AG10803 (cell line): Measurements from ENCODE around the gene TMEM63C.
"Not testable (repeated sequence)": the region's sequence is repeated elsewhere in the genome, so short reads cannot be mapped to it uniquely, and the experiment has no call there.

Source experiments
- DNase-seq: peaks from one replicate; pipeline ENCODE4 v3.0.0; 2010; ENCODE audit warnings: low read depth
- H3K4me3 ChIP-seq: 2 replicates; pipeline ENCODE4 v1.5.1; 2011; ENCODE audit warnings: mild to moderate bottlenecking, low read length, control low read depth
- CTCF ChIP-seq: conservative IDR thresholded peaks from 2 replicates; pipeline ENCODE4 v1.5.1; 2011; ENCODE audit warnings: mild to moderate bottlenecking, low read length, control low read depth, inconsistent platforms

Gene TMEM63C

GRCh38 chr14:77158882-77159255 lies 22.7 kb upstream of the TMEM63C start:
- no peak for TF ChIP-seq CTCF
- no peak overlapping the region for H3K4me3 ChIP-seq
- no peak for DNase-seq

DNA sequence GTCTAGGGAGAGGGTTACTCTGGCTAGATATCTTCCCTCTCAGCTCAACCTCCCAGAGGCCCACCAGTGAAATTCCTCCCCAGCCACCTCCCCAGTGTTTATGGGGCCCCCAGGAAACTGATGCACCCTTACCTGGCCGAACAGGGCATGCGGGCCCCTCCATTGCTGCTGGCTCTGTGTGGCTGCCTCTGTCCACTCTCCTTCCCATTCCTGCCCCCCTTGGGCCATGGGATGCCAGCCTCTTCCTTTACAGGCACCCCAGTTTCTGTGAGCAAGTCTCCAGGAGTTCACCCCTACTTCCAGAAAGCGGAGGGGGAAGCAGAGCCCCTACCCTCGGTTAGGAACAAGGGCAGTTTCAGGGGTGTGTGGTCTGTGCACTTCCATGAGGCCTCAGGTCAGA lies 20.6 kb upstream of the TMEM63C start:
- H3K4me3 ChIP-seq, result no peak overlapping the region
- TF ChIP-seq CTCF, result no peak
- DNase-seq, result no peak

GRCh38 chr14:77170045-77170444 lies 11.6 kb upstream of the TMEM63C start:
- H3K4me3 ChIP-seq, result no peak overlapping the region
- no peak for TF ChIP-seq CTCF
- DNase-seq, result no peak

DNA sequence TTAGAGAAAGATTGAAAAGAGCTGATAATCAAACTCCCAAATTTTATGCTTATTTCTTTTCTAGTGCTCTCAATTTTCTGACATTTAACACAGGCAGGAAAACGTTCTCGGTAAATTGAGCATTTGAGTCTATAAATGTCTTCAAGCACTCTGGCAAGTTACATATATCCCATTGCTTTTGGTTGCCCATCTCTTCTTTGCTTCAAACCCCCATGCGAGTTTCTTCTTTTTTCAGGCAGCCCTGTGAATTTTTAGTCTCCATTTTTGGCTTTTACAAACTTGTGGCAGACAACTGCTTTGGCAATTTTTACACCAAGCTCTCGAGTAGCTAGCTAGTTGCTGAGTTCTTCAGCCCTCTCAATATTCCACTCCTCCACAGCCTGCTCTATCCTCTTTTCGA lies 8.7 kb upstream of the TMEM63C start:
- no peak for DNase-seq
- TF ChIP-seq CTCF, result no peak

DNA sequence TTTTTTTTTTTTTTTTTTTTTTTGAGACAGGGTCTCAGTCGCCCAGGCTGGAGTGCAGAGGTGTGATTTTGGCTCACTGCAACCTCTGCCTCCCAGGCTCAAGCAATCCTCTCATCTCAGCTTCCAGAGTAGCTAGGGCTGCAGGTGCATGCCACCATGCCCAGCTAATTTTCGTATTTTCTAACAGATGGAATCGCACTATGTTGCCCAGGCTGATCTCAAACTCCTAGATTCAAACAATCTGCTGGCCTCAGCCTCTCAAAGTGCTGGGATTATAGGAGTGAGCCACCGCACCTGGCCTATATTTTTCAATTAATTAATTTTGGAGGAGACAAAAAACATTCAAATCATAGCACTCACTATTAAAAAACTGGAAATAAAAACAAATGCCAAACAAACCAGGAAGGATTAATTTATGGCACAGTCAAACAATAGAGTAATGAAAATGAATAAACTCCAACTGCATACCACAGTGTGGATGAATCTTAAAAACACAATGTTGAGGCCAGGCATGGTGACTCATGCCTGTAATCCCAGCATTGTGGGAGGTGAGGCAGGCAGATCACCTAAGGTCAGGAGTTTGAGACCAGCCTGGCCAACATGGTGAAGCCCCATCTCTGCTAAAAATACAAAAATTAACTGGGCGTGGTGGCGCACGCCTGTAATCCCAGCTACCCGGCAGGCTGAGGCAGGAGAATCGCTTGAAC lies 7.5 kb upstream of the TMEM63C start:
- not testable (repeated sequence) for DNase-seq, H3K4me3 ChIP-seq

More for the DNA sequence above, 8.7 kb upstream of the TMEM63C start:
- H3K4me3 ChIP-seq, result no peak overlapping the region

DNA sequence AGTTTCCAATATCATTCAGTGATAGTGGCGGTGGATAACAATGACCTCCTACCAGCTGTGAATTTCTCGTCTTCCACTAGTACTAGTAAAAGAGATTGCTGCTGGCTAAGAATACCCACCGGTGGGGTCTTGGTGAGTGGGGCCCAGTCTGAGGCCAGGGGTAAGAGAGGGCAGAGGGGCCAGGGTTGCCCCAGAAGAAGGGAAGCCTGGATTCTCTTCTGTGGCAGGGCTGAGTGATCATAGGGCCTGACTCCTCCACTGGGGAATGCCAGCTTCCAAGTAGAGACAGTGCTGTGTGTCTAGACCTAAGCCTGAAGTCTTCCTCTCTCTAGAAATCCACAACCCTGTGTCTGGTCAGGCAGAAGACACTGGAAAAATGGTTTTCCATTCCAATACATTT lies 5.8 kb upstream of the TMEM63C start:
- no peak for TF ChIP-seq CTCF
- H3K4me3 ChIP-seq, result no peak overlapping the region
- DNase-seq, result no peak

GRCh38 chr14:77177702-77178101 lies 3.9 kb upstream of the TMEM63C start:
- no peak overlapping the region for H3K4me3 ChIP-seq
- DNase-seq, result no peak
- no peak for TF ChIP-seq CTCF

DNA sequence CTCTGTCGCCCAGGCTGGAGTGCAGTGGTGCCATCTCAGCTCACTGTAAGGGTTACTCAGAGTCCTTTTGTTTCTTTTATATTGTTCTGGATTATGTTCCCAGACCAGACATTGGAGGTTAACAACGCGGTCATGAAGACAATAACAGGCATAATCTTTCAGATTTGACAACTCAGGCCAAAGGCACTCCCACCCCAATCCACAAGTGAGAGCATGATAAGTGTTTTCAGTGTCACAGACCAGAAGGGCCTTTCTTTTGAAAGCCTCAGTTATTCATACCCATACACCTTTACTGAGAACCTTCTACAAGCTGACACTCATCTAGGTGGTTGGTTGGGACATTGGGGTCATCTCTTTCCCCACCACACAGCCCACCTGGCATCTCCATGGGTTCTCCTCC lies 2.9 kb upstream of the TMEM63C start:
- no peak for TF ChIP-seq CTCF
- H3K4me3 ChIP-seq, result no peak overlapping the region
- no peak for DNase-seq
